Lower leg skin (tissue), 4 donors: ENCODE data around the gene MYO1E. TPM values are rescaled to one million over a fixed set of nuclear protein-coding genes. Genes with fewer than 3 reads are reported as not detected.

Experiments
- DNase-seq, 2 donors: peaks; one replicate each; pipeline ENCODE4 v3.0.0-alpha.2; 2019; ENCODE audit warnings: low spot score in 2 of 2
- H3K4me3 ChIP-seq: fragments of 200-600 bp; sonication (generic); 2 replicates; pipeline ENCODE4 v1.5.1; 2017; ENCODE audit warnings: mild to moderate bottlenecking, low read depth; ENCODE audit not compliant: poor library complexity, severe bottlenecking
- CTCF ChIP-seq, 3 donors: fragments of 450-650 bp; IDR thresholded peaks; one replicate each; pipeline ENCODE4 v1.5.1; 2016; ENCODE audit warnings: antibody characterized with exemption in 3 of 3, mild to moderate bottlenecking in 3 of 3, moderate library complexity in 2 of 3
- POLR2A ChIP-seq, 2 donors: fragments of 450-650 bp; IDR thresholded peaks; one replicate each; pipeline ENCODE4 v1.6.1; 2016 to 2017; ENCODE audit warnings: antibody characterized with exemption in 2 of 2, mild to moderate bottlenecking in 1 of 2, moderate library complexity in 1 of 2
- WGBS, 2 donors: methylation state at CpG; one replicate each; pipeline ENCODE4 v1.1.5; 2018; 5-methylcytosine and 5-hydroxymethylcytosine counted together
- intact Hi-C: fragments of 100-400 bp; cut with DNase I; formaldehyde crosslinking; loops from one replicate; pipeline ENCODE4 v1.15.0; 2023; ENCODE audit warnings: low total_unique reads
- total RNA-seq, 4 donors: library from RNA; depleted of rRNA; stranded (reverse); fragments of >200 nt; gene quantifications; one replicate each; pipeline ENCODE4 v1.1.0, GENCODE V29; 2016

MYO1E gene
- total RNA-seq, 4 donors from 2014 or later: 134 to 218 (median 183) TPM

DNA sequence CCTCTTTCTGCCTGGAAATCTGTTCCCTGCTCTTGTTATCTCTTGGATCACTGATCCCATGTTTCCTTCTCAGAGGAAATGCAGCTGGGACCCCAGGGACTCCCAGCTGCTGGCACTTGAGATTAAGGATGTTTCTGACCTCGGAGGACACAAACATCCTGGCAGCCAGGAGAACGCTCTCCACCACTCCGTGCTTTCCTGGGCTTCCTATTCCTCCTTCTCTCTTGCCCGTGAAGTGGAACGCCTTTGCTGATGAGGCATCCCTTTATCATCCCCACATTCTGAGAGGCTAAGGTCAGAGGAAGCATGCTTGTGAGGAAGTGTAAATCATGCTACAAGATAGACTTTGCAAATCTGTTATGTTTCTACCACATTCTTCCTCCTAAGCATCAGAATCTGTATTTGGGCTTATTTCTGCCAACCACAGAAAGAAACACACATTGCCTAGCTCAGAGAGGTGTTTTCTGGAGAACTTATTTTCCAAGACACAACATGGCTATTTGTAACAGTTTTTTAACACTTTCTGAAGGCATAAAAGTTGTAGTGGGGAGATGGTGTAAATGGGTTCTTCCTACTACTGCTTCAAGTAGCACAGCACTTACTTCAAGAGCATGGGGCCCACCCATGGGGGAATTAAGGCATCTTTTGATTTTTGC is 191.6 kb downstream of the MYO1E start:
- intact Hi-C loops: no loop called here
- H3K4me3 ChIP-seq: no peak overlapping the region
- TF ChIP-seq POLR2A (IDR thresholded peaks at IDR 0.05) (no peak), CTCF (IDR thresholded peaks at IDR 0.05) (no peak)
- WGBS, 2 donors: 71 to 79% methylated on average over 5 of the region's 5 CpGs
- DNase-seq: peak in 1 of 2 donors; percentile 58

DNA sequence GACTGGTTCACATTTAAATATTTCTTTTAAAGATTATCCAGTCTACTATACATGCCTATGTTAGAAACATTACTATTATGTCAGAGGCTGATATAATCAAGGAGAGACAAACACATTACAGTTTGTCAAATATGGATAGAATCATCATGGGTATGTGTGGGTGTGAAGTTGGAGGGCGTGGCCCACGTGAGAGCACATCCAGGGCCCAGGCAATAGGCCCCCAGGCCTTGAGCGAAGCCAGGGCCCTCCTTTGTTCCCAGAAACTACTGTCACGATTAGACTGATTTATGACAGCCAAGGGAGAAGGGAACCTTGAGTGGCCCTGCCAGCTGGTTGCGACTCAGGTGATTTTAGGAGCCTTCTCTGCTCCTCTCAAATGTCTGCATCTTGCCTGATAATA is 193.0 kb downstream of the MYO1E start:
- DNase-seq: peak in 1 of 2 donors; percentile 12
- intact Hi-C loops: no loop called here
- no peak overlapping the region for H3K4me3 ChIP-seq
- no peak for TF ChIP-seq CTCF (IDR thresholded peaks at IDR 0.05)
- TF ChIP-seq POLR2A (IDR thresholded peaks at IDR 0.05): no peak
- 42 to 56% methylated on average over 5 of the region's 5 CpGs for WGBS, 2 donors

GRCh38 chr15:59178151-59178695 is 194.4 kb downstream of the MYO1E start:
- DNase-seq: no peak
- 95% methylated on average over 16 of the region's 16 CpGs for WGBS, 2 donors
- no peak overlapping the region for H3K4me3 ChIP-seq
- intact Hi-C loops: no loop called here
- TF ChIP-seq CTCF (IDR thresholded peaks at IDR 0.05): no peak

DNA sequence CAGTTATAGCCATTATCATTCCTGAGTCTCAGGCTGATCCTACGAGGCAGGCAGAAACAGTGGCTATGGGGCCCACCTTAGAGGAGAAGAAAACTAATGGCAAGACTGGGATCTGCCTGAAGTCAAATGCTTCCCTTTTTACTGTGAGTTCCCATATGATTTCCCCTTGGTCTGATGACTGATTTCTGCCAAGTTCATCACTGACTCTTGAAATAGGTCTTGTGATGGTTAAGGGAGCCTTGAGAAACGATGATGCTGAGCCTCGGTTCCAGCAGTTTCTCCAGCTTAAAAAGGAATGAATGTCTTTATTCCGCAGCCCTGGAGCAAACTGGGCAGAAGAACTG is 195.4 kb downstream of the MYO1E start:
- no peak for DNase-seq
- no peak for TF ChIP-seq CTCF (IDR thresholded peaks at IDR 0.05)
- H3K4me3 ChIP-seq: no peak overlapping the region
- 80 to 88% methylated on average over 4 of the region's 4 CpGs for WGBS, 2 donors
- intact Hi-C loops: no loop called here

GRCh38 chr15:59176653-59177316 is 195.9 kb downstream of the MYO1E start:
- TF ChIP-seq CTCF (IDR thresholded peaks at IDR 0.05) (no peak), POLR2A (IDR thresholded peaks at IDR 0.05) (no peak)
- 87% methylated on average over 9 of the region's 9 CpGs for WGBS, 2 donors
- intact Hi-C loops: no loop called here
- no peak for DNase-seq
- H3K4me3 ChIP-seq: no peak overlapping the region
